GM19467 (cell line): Measurements from ENCODE around the gene RNF220.

Experiments used
- ATAC-seq: cut with Tn5 transposase; IDR thresholded peaks from one replicate; pipeline ENCODE4 v1.9.1; 2021; ENCODE audit warnings: mild to moderate bottlenecking, moderate library complexity; ENCODE audit not compliant: unreplicated experiment

Gene RNF220

DNA sequence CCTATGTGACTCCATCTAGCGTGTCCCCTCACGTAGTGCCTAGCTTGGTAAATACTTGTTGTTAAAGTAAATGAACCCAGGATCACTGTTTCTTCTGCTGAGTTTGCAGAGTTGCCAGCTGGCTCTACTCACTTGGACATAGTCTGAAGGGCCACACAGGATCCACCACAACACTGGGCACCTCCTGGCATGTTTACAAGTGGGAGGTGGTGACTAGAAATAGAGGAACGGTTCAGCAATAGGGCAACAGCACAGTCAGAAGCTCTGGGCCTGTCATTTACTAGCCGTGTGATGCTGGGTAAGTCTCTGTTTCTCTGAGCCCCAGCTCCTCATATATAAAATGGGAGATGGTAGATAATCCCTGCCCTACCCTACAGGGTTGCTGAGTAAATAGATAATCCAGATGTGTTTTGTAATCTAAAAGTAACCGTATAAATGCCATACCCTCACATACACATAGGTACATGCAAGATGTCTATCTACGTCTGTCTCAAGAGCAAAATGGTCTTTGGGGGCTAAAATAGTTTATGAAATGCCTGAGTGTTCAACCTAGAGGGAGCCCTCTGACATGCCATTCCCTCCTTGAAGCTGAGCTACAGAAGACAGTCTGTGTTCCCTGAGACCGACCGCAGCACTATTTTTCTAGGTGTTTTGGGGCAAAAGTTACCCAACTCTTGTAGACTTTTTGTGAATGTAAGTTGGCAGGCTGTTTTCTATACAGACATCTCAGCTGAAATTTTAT lies 20.5 kb downstream of the RNF220 start:
- no peak for ATAC-seq

DNA sequence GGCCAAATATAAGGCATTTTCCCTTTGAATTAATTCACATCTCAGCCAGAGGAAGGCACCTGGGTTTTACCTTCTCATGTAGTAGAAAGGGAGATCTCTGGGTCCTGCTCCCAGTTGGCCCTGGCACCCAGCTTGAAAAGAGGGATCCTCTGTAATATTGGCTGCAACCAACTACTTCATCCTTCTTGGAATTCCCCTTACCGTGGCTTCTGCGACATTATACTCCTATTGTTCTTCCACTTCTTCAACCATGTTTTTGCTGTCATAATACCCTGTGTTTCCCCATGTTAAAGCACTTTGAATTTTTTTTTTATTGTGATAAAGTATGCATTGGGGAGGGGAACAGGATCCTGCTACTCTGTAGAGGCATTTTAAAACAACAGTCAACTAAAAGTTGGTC lies 26.8 kb downstream of the RNF220 start:
- no peak for ATAC-seq

DNA sequence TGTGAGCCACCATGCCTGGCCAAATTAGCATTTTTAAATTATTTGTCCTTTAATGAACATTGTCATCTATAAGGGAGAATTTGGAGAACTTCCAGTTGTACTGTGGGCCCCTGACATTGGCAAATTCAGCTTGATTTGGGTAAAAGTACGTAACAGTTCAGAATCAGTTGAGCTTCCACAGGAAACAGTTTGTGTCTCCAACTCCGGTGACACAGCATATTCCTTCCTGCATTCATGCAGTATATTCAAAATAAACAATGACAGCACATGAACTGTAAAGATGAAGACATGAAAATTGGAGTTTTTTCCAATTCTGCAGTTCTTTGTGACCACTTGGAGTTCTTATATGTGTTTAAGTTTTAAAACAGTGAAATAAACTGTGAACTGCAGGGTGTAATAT lies 28.2 kb downstream of the RNF220 start:
- ATAC-seq: no peak

DNA sequence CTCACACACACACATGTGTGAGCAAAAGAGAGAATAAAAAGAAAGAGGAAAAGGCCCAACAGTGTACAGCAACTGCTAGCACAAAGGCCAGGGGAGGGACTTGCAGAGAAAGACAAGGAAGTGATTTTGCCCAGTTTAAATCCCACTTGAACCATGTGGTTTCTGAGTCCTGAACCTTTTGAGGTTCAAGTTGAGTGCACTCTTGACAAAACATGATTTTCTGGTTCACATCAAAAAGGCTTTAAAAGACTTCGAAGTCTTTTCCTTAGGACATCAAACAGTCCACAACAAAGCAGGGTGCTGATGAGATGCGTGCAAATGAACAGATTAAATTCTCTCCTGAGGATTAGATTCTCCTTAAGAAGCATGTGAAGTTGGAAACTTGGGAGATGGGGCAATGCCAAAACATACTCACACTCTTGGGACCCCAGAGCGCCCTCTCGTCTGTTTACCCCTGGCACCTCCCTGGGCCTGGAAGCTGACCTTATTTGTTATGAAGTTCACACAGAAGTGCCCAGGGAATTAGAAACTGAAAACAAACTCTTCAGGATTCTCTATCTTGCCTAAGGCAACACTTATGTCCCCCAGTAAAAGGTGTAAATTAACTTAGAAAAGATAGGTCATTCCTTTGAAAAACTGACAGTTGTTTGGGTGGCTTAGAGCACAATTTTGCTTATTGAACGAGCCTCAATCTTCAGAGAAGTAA lies 31.5 kb downstream of the RNF220 start:
- no peak for ATAC-seq

DNA sequence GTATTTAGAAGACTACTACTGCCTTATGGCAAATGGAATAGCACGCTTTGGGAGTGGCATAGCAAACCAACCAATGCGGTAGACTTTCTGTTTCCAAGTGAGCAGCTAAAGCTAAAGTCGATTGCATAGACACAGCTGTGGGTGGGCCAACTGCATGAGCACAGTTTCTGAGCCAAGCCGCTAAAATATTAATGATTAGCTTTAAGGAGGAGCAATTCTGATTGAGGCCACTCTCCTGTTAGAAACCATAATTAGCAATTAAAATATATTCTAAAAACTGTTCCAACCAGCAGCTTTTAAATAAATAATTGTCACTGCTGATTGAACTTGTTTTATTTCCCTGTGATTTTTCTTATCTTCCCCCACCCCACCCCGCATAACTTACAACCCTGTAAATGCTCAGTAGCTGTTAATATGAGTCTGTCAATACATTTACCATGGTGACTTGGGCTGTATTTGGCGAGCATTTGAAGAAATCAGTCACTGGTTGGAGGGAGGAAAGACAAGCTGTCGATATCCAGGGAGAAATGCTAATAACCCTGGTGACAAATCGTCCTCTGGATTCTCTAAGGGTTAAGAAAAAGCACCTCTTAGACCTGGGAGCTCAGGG lies 32.2 kb downstream of the RNF220 start:
- ATAC-seq: no peak

DNA sequence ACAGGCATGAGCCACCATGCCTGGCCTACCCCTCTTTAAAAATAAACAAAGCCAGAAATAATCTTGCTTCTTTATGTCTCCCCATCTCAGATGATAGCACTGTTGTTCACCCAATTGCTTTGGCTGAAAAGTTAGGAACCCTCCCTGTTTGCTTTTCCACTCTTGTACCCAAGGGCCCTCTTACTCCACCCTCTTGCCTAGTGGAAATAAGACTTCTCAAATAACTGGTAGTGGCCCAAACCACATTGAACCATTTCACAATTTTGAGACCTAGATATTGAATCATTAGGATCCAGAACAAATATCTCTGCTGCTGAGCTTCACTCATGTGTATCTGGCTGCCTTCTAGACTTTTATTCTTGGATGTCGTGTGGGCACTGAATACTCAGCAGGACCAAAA lies 37.7 kb downstream of the RNF220 start:
- ATAC-seq: no peak

DNA sequence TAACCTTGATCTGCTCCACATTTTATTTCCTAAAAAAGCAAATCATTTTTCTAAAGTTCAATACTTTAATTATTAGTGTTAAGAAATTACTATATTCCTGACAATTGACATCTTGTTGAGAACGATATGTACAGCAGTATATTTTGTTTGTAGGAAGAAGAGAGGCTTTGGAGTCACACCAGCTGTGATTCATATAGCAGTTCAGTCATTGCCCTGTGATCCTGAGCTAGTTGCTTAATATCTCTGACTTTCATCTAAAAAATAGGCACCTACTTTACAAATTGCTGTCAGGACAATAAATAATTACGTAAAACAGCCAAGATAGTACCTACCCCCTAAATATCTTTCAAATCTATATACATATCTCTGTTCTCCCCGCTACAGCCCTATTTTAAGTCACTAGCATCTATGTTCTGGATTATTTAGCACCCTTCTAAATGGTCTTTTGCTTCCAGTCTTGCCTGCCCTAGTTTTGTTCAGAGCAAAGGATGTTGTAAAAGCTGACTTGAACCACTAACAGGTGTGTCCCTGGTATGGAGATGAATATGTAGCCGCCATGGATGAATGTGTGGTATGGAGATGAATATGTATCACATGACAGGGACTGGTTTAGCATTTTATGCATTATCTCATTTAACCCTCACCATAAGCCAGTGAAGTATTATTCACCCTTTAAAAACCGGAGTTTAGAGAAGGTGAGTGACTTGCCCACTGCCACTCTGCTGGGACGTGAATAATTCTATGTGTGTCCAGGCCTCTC lies 42.2 kb downstream of the RNF220 start:
- no peak for ATAC-seq

DNA sequence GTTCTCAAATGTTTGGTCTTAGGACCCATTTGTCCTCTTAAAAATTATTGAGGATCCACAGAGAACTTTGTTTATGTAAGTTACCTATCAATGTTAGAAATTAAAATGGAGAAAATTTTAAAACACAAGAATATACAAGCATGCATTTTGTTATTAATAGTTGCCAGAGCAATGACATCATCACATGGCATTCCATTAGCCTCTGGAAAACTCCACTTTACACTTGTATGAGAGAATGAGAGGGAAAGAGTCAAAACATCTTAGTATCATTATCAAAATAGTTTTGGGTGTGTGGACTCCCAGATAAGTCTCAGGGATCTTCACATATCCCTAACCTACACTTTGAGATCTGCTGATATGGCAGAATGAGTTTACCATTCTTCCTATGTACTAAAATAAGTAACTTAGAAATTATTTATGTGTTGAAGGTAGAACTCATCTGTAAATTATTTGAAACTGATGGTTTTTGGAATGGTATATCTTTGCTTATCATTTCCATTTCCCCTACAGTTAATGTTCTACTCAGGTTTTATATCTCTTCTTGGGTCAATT lies 48.8 kb downstream of the RNF220 start:
- no peak for ATAC-seq

DNA sequence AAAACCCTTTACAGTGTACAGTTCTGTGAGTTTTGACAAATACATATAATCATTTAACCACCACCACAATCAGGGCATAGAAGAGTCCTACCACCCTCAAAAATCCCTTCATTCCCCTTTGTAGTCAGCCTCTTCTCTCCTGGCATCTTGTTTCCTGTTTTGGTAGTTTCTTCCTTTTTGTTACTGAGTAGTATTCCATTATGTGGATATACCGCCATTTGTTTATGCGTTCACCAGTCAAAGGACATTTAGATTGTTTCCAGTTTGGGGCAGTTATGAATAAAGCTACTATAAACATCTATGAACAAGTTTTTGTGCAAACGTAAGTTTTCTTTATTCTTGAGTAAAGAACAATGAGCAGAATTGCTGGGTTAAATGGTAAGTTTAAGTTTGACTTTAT lies 49.6 kb downstream of the RNF220 start:
- no peak for ATAC-seq

DNA sequence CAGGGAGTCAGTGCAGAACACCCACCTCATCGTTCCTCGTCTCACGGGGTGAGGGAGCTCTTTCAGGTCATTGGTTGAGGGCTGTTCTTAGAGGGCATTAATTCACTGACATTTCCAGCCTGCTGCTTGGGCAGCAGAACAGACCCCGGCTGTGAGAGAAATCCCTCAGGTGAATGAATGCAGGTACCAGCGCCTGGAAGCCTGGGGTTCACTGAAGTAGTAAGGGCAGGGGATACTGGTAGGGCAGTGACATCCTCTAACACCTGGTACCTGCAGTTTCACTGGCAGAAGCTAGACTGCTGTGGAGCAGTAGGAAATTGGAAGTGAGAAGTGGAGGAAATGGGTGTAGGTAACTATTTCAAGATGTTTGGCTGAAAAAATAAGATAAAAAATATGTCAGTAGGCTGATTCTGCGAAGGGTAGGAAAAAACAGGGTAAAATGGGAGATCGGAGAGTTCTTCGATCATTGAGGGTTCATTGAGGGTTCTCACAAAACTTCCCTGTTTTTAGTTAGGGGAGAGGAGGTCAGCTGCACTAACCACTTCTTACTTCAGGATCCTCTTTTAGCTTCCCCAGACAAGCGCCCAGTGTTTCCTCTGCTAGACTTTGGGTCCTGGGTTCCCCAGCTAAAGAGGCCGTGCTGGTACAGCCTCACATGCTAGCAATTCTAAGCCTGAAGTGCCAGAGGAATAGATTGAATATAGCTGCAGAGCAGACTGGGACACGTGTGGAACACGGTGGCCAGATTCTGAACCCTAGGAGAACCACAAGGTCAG lies 55.2 kb downstream of the RNF220 start:
- no peak for ATAC-seq

DNA sequence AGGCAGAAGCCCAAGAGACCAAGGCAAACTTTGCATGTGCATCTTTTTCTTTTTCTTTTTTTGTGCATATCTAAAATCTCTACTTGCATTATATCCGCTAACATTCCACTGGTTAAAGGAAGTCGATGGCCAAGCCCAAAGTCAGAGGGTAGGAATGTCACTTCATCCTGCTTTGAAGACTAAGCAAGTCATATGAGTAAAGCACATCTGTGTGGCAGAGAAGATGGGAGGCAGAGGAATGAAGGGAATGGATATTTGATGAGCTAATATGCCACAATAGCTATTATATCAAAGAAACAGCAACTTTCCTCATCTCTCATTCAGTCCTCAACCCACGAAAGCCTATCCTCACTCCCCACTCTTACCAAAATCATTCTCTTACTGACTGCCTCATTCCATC lies 59.3 kb downstream of the RNF220 start:
- no peak for ATAC-seq

DNA sequence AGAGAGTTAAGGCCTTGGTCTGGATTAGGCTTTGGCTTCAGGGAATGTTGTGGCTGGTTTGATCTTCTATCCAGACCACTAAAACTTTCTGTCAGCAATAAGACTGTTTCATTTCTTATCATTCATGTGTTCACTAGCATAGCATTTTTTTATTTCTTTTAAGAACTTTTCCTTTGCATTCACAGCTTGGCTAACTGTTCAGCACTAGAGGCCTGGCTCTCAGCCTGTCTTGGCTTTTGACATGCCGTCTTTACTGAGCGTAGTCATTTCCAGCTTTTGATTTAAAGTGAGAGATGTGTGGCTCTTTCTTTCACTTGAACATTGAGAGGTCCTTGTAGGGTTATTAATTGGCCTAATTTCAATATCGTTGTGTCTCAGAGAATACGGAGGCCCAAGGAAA lies 62.5 kb downstream of the RNF220 start:
- ATAC-seq: no peak

DNA sequence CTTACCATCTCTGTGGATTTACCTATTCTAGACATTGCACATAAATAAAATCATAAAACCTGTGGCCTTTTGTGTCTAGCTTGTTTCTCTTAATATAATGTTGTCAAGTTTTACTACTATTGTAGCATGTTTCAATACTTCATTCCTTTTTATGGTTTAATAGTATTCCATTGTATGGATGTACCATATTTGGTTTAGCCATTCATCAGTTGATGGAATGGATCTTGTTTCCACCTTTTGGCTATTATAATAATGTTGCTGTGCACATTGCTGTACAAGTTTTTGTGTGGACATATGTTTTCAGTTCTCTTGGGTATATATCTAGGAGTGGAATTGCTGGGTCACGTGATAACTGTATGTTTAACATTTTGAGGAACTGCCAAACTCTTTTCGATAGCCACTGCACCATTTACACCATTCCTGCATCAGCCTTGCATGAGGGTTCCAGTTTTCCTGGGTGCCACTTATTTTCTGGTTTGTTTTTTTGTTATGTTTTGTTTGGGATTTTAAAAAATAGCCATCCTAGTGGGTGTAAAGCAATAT lies 66.9 kb downstream of the RNF220 start:
- ATAC-seq: no peak

DNA sequence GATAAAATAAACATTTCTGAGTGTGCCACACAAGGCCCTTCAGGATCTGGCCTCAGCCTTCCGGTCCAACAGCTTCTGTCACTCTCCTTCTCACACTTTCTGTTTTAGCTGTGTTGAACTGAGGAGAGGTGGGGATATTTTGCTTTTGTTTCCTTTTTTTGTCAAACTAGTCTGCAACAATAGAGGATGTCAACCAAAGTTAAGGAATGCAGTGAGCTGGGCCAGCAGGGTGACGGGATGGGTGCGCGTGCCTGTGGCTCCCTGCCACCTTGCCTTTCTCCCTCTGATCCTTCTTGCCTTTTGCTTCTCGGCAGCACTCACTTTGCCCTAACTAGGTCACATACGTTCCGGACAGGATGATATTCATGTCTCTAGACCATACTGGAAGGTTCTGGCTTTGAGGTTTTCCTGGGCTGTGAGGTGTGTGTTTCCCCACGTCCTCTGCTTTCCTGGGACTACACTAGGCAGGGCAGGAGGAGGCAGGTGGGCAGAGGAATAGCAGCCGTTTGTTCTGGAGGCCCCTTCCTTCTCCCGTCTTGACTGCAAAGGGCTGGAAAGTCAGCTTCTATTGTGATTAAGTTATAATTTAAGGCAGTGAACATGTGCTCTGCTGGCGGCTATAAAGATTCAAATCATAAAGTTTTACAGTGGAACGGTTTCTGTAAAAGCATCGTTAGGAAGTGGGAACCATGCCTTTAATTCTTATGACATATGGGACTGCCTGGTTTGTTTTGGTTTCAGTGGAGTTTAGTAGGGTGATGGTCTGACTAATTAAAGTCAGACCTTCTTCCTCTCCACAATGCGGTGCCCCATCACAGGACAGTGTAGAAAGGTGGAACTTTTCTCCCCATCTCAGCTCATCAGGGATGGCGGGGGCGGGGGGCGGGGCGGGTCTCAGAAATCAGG lies 67.8 kb downstream of the RNF220 start:
- no peak for ATAC-seq

DNA sequence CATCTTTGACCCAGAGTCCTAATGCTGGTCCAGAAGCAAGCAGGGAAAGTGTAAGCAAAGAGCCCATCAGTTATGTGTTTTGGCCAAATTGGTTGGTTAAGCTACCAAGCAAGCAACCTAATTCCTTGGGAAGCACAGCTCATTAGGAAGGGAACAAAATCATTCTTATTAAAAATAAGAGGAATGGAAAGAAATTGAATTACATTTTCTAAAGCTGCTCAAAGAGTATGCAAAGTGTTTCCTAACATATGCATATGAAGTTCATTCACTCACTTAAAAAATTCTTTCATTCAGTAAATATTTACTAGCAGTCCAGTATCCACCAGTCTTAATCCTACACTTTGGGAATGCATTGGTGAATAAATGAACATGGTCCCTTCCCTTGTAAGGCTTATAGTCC lies 71.8 kb downstream of the RNF220 start:
- no peak for ATAC-seq

DNA sequence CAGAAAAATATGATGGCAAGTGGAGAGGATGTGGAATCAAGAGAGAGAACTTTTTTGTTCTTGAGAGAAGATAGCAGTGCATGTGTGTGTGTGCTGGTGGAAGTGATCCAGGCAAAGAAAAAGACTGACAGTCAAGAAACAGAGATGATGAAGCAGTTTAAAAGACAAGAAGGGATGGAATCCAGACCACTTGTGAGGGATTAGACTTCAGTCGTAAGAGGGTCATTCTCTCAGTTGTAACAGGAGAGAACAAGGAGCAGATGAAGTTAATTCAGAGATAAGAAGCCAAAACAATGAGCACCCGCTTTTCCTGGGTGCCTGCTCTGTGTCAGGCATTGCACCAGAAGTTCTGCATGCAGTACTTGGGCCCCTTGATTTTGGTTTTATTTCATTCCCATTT lies 76.6 kb downstream of the RNF220 start:
- ATAC-seq: no peak

DNA sequence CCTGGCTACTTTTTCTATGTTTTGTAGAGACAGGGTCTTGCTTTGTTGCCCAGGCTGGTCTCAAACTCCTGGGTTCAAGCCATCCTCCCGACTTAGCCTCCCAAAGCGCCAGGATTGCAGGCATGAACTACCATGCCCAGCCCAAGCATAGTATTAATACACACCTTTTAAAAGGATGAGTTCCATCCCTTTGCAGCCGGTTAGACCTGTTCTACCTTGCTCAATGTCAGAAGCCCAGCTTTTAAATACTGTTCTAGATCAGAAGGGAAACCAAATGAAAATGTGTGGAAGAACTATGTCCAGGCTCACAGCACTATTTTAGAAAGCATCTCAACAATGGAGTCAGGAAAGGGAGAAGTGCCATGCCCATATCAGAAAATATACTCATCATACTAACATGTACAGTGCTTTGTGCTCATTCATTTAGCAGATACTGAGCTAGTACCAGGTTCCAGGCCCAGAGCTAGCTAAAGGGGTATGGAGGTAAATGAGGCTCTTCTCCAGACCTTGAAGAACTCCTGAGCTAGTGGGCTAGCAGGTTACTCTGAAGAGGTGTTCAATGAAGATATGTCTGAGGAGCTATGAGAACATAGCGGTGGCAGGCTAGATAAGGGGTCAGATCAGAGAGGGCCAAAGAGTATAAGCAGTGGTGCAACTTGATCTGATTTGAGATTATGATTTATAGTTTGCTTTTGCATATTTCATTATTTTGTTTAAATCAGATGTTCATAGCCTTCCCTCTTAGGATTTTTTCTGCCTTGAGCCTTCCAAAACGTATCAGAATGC lies 78.2 kb downstream of the RNF220 start:
- ATAC-seq: no peak

DNA sequence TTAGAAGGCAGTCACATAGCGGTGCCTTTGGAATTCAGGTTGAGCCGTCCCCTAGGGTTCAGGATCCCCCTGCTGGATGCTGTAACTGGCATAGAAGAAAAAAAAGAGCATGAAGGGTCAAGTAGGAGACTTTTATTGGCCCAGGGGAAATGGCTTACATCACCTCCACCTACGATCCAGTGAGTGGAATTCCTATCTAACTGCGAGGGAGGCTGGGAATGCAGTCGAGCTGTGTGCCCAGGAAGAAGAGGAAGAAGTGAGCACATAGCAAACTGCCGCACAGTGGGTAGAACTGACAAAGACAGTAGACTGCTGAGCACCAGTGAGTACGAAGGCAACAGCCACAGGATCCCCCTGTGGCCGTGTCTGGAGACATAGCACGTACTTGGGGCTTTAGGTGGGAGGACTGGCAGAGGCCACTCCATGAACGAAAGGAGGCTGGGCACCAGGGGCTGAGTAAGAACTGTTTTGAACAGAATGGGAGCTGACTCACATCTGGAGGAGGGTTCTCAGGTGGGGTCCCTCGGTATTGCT lies 79.2 kb downstream of the RNF220 start:
- ATAC-seq: no peak
